ENCODE results near the gene MIEF1. TPM values are rescaled to one million over a fixed set of nuclear protein-coding genes. Genes with fewer than 3 reads are reported as not detected.
A peak's percentile ranks its signal among the peaks of the same experiment; 100 is the strongest.

Gene MIEF1
- total RNA-seq, 1 donor from 2014 or later, result 29.2 TPM

DNA sequence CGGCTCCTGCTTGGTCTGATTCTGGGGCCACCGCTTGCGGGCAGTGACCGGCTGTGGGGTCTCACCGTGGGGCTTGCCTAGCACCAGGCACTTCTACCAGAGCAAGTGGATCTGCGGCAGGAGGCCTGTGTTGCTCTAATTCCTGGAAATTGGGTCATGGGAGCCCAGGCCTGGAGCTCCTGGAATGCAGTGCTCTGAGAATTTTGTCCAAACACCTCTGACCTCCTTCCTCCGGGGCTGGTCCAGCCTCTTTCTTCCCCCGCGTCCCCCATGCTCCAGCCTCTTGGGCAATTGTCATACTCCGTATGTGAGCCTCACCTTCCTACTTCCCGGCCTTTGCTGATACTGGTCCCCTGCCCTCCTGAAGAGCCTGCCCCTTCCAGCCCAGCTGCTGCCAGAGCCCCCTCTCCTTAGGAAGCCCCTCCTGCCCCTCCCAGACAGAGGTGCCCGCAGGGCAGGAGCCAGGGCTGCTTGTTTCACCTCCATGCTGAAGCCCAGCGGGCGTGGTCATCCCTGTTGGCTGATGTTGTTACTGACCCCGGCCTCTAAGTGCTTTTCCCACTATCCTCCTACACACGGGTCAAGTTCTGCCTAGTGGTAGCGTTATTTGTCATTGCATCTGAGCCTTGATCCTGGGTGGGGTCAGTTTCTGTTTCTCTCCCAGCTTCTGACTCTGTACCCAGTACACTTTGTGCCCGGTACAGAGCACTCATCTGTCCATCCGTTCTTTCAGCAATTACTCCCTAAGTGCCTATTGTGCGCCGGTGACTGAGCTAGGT lies 35.7 kb upstream of the MIEF1 start:
- Mint-ChIP-seq H3K27me3 (ENCODE audit: unreplicated experiment) (peaks cover 2% of the 10 kb centered on the region), H3K4me1 (ENCODE audit: unreplicated experiment) (peaks cover 7% of the 10 kb centered on the region), H3K27ac (ENCODE audit: unreplicated experiment) (no peak overlapping the region), H3K9me3 (ENCODE audit: unreplicated experiment) (no peaks in the 10 kb centered on the region), H3K4me3 (ENCODE audit: unreplicated experiment) (no peak overlapping the region), H3K36me3 (ENCODE audit: low read depth, unreplicated experiment) (no peaks in the 10 kb centered on the region)
- TF ChIP-seq, protein P1, sequence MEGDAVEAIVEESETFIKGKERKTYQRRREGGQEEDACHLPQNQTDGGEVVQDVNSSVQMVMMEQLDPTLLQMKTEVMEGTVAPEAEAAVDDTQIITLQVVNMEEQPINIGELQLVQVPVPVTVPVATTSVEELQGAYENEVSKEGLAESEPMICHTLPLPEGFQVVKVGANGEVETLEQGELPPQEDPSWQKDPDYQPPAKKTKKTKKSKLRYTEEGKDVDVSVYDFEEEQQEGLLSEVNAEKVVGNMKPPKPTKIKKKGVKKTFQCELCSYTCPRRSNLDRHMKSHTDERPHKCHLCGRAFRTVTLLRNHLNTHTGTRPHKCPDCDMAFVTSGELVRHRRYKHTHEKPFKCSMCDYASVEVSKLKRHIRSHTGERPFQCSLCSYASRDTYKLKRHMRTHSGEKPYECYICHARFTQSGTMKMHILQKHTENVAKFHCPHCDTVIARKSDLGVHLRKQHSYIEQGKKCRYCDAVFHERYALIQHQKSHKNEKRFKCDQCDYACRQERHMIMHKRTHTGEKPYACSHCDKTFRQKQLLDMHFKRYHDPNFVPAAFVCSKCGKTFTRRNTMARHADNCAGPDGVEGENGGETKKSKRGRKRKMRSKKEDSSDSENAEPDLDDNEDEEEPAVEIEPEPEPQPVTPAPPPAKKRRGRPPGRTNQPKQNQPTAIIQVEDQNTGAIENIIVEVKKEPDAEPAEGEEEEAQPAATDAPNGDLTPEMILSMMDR (IDR thresholded peaks at IDR 0.05; ENCODE audit: unreplicated experiment), result no peak
- no peak for DNase-seq (ENCODE audit: low spot score)

DNA sequence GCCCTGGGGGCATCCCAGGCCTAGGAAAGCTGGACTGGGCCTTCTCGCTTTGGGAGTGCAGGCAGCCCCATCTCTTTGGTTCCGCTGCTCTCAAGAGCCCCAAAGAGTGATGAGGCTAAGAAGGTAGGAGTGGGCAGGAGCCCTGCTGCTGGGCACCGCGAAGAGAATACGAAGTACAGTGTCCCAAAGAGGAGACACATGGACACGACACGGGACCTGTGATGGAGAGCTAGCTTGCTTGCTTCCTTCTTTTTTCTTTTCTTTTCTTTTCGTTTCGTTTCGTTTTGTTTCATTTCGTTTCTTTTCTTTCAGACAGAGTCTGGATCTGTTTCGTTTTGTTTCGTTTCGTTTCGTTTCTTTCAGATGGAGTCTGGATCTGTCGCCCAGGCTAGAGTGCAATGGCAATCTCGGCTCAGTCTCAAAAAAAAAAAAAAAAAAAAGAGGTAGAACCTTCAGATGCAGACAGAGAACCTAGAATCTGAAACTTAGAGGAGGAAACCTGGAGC lies 34.6 kb upstream of the MIEF1 start:
- Mint-ChIP-seq H3K27me3 (ENCODE audit: unreplicated experiment) (peaks cover 2% of the 10 kb centered on the region), H3K9me3 (ENCODE audit: unreplicated experiment) (no peaks in the 10 kb centered on the region), H3K4me1 (ENCODE audit: unreplicated experiment) (peaks cover 13% of the 10 kb centered on the region)

DNA sequence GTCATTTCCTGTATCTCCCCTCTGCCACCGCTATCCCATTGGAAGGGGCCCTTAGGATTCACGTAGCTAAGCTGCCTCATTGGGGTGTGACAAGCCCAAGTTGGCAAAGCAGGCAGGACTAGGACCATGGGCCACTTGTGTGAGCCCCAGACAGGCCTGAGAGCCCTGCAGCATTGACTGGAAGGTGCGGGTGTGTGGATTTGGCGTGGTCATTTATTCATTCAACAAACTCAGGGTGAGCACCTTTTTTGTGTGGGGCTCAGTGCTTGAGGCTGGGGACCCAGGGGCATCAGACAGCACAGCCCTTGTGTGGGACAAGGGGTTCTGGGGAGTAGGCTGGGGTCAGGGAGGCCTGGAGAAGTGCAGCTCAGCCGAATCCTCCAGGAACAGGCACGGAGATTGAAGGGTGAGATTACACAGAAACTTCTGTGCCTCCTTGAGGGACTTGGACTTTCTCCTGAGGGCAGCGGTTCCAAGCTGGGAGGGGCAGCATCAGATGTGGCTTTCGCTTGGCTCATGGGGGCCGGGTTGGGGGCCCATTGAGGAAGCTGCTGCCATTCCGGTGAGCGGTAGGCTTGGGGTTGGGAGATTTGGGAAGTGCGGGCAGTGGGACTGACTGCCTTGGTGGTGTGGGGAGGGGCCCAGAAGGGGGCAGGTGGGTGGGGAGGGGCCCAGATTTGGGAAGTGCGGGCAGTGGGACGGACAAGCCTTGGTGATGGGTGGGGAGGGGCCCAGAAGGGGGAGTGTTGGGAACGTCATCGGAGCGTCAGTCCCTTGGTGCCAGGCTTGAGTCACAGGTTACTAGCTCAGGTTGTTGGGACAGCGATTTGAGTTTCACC lies 33.4 kb upstream of the MIEF1 start:
- Mint-ChIP-seq H3K9me3 (ENCODE audit: unreplicated experiment) (no peaks in the 10 kb centered on the region), H3K27me3 (ENCODE audit: unreplicated experiment) (peaks cover 5% of the 10 kb centered on the region), H3K4me3 (ENCODE audit: unreplicated experiment) (no peak overlapping the region), H3K36me3 (ENCODE audit: low read depth, unreplicated experiment) (no peaks in the 10 kb centered on the region), H3K27ac (ENCODE audit: unreplicated experiment) (peak overlapping the region; percentile 57), H3K4me1 (ENCODE audit: unreplicated experiment) (peaks cover 15% of the 10 kb centered on the region)
- no peak for DNase-seq (ENCODE audit: low spot score)
- TF ChIP-seq, protein P1 (IDR thresholded peaks at IDR 0.05; ENCODE audit: unreplicated experiment), result no peak

More for the DNA sequence above, 34.6 kb upstream of the MIEF1 start:
- Mint-ChIP-seq H3K27ac (ENCODE audit: unreplicated experiment) (no peak overlapping the region), H3K4me3 (ENCODE audit: unreplicated experiment) (no peak overlapping the region), H3K36me3 (ENCODE audit: low read depth, unreplicated experiment) (no peaks in the 10 kb centered on the region)
- no peak for DNase-seq (ENCODE audit: low spot score)
- TF ChIP-seq, protein P1 (IDR thresholded peaks at IDR 0.05; ENCODE audit: unreplicated experiment), result no peak

DNA sequence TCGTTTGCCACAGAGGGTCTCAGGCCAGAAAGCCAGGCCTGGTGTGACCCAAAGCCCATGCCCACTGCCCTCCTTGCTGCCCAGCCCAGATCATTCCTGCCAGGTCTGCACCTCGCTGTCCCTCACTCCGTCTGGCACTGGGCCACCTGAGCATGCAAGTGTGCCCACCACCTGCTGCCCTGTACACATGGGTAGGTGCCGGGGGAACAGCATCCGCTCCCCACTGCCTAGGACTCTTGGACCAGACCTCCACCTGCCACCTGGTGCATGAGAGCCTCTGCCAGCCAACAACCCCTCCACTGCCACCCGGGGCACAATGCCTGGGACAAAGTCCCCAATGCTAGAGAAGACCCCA lies 32.8 kb upstream of the MIEF1 start:
- Mint-ChIP-seq H3K9me3 (ENCODE audit: unreplicated experiment) (no peaks in the 10 kb centered on the region), H3K27me3 (ENCODE audit: unreplicated experiment) (peaks cover 5% of the 10 kb centered on the region), H3K27ac (ENCODE audit: unreplicated experiment) (no peak overlapping the region), H3K4me1 (ENCODE audit: unreplicated experiment) (peaks cover 15% of the 10 kb centered on the region), H3K36me3 (ENCODE audit: low read depth, unreplicated experiment) (no peaks in the 10 kb centered on the region), H3K4me3 (ENCODE audit: unreplicated experiment) (no peak overlapping the region)
- TF ChIP-seq, protein P1 (IDR thresholded peaks at IDR 0.05; ENCODE audit: unreplicated experiment), result no peak
- no peak for DNase-seq (ENCODE audit: low spot score)
